Vagina (tissue), 2 donors: ENCODE data around the gene ARFGAP3. TPM values are rescaled to one million over a fixed set of nuclear protein-coding genes. Genes with fewer than 3 reads are reported as not detected.
A peak's percentile ranks its signal among the peaks of the same experiment; 100 is the strongest.

ENCODE experiments used
- DNase-seq, 2 donors: peaks; one replicate each; pipeline ENCODE4 v3.0.0-alpha.2; 2017; ENCODE audit errors: extremely low spot score in 2 of 2
- H3K27ac ChIP-seq: fragments of 200-600 bp; sonication (generic); one replicate; pipeline ENCODE4 v1.5.1; 2019
- H3K27me3 ChIP-seq: fragments of 200-600 bp; sonication (generic); one replicate; pipeline ENCODE4 v1.5.1; 2019
- H3K36me3 ChIP-seq, 2 donors: fragments of 200-600 bp; sonication (generic); one replicate each; pipeline ENCODE4 v1.5.1; 2017 to 2019
- H3K4me1 ChIP-seq: fragments of 200-600 bp; sonication (generic); one replicate; pipeline ENCODE4 v1.5.1; 2019
- H3K4me3 ChIP-seq, 2 donors: fragments of 200-600 bp; sonication (generic); 1 replicate in 1 of 2; 2 replicates in 1 of 2; pipeline ENCODE4 v1.5.1; 2016 to 2019
- H3K9me3 ChIP-seq: fragments of 200-600 bp; sonication (generic); one replicate; pipeline ENCODE4 v1.5.1; 2019
- POLR2A ChIP-seq, 2 donors: fragments of 450-650 bp; IDR thresholded peaks; one replicate each; pipeline ENCODE4 v1.6.1; 2017; ENCODE audit warnings: antibody characterized with exemption in 2 of 2, mild to moderate bottlenecking in 2 of 2, moderate library complexity in 2 of 2
- POLR2AphosphoS5 ChIP-seq, 2 donors: sonication (generic); formaldehyde crosslinking; IDR thresholded peaks; one replicate each; pipeline ENCODE4 v1.9.0; 2017; ENCODE audit warnings: antibody characterized with exemption in 2 of 2, mild to moderate bottlenecking in 2 of 2, low read depth in 1 of 2; ENCODE audit not compliant: insufficient read depth in 1 of 2
- intact Hi-C: fragments of 100-400 bp; cut with DNase I; formaldehyde crosslinking; loops from one replicate; pipeline ENCODE4 v1.15.1; 2023
- total RNA-seq: library from RNA; depleted of rRNA; stranded (reverse); fragments of >200 nt; gene quantifications from one replicate; pipeline ENCODE4 v1.2.3, GENCODE V29; 2016
- TF ChIP-seq, protein P1 (sequence below), 3 experiments: fragments of 450-650 bp in 2 of 3; fragments of 200-600 bp in 1 of 3; sonication (generic) in 1 of 3; IDR thresholded peaks; one replicate each; pipeline ENCODE4 v1.5.1; 2017 to 2019; ENCODE audit warnings: antibody characterized with exemption in 3 of 3, mild to moderate bottlenecking in 2 of 3, moderate library complexity in 2 of 3

ARFGAP3 gene
- total RNA-seq, 1 donor from 2014 or later: 28.0 TPM

DNA sequence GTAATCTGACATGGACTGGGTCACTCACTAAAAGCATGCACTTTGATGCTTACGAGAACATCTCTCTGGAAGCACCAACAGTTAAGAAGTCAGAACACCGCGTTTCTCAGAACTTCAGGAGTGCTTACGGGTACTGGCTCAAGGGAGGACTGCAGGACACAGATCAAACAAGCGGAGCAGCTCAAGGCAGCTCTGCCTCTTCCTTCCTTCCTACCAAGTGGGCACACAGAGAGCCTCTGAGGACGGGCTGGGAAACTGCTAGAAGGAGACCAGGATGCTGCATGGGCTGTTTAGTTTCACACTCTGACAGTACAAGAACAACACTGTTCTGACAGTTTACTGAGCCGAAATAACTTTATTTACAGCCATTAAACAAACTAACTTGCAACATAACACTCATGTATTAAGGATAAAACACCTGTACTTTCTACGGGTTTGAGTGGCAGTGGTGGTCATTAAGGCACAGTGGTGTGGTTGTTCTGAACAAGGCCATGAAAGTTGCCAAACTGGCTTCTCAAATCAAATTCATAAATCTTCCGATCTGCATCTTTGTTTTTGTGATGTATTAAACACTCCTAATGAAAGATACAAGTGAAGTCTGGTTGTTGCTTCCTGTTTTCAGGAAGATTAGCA is 37.5 kb downstream of the ARFGAP3 start:
- Histone ChIP-seq H3K27me3 (no peaks in the 10 kb centered on the region), H3K36me3 (peaks cover 0 to 34% of the 10 kb centered on the region in 2 donors), H3K27ac (peak overlapping the region; percentile 57), H3K9me3 (no peaks in the 10 kb centered on the region), H3K4me3 (no peak overlapping the region), H3K4me1 (peaks cover 16% of the 10 kb centered on the region)
- intact Hi-C loops: no loop called here
- TF ChIP-seq, protein P1, sequence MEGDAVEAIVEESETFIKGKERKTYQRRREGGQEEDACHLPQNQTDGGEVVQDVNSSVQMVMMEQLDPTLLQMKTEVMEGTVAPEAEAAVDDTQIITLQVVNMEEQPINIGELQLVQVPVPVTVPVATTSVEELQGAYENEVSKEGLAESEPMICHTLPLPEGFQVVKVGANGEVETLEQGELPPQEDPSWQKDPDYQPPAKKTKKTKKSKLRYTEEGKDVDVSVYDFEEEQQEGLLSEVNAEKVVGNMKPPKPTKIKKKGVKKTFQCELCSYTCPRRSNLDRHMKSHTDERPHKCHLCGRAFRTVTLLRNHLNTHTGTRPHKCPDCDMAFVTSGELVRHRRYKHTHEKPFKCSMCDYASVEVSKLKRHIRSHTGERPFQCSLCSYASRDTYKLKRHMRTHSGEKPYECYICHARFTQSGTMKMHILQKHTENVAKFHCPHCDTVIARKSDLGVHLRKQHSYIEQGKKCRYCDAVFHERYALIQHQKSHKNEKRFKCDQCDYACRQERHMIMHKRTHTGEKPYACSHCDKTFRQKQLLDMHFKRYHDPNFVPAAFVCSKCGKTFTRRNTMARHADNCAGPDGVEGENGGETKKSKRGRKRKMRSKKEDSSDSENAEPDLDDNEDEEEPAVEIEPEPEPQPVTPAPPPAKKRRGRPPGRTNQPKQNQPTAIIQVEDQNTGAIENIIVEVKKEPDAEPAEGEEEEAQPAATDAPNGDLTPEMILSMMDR (IDR thresholded peaks at IDR 0.05): no peak
- TF ChIP-seq POLR2AphosphoS5 (IDR thresholded peaks at IDR 0.05; ENCODE audit: insufficient read depth in 1 of 2, low read depth in 1 of 2) (no peak), POLR2A (IDR thresholded peaks at IDR 0.05) (no peak)
- DNase-seq: no peak

DNA sequence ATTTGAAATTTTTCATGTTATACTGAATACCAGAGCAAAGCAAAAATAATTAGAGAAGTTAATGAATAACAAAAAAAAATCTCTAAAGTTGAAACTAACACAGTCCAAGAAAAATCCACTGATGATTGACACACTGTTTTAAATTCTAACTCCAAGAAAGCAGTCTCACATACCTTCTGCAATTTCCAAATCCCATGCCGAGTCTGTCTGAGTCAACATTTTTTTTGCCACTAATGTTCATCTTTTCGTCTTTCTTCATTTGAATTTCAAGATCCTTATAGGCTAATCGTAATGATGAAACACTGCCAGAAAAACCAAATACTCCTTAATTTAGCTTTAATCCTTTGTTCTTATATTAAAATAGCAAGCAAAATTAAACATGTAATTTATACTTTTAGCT is 39.5 kb downstream of the ARFGAP3 start:
- Histone ChIP-seq H3K36me3 (peaks cover 0 to 32% of the 10 kb centered on the region in 2 donors), H3K27me3 (no peaks in the 10 kb centered on the region), H3K9me3 (no peaks in the 10 kb centered on the region), H3K4me1 (peaks cover 16% of the 10 kb centered on the region), H3K27ac (no peak overlapping the region), H3K4me3 (no peak overlapping the region)
- intact Hi-C loops: no loop called here
- no peak for TF ChIP-seq POLR2A (IDR thresholded peaks at IDR 0.05)
- no peak for DNase-seq

DNA sequence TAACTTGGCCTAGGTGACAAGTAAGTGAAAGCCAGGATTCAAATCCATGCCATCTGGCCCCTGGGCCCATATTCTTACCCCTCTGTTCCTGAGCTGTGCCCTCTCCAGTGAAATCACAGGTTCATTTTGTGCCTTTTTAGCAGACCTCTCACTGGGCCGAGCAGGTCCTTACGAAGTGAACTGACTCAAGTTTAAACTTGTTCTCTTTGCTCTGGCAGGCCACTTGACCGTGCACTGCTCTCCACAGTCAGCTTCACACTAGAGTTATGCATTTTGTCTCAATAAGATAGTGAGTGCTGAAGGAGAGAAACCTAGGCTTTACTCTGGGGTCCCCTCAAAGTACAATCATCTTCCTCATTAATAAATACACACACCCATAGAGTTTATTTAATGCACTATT is 40.7 kb downstream of the ARFGAP3 start:
- no peak for DNase-seq
- no peak overlapping the region for H3K27ac ChIP-seq
- intact Hi-C loops: no loop called here
- peaks cover 0 to 26% of the 10 kb centered on the region in 2 donors for H3K36me3 ChIP-seq
- peaks cover 16% of the 10 kb centered on the region for H3K4me1 ChIP-seq
- no peaks in the 10 kb centered on the region for H3K27me3 ChIP-seq
- no peak for TF ChIP-seq POLR2A (IDR thresholded peaks at IDR 0.05)
- no peak for TF ChIP-seq POLR2AphosphoS5 (IDR thresholded peaks at IDR 0.05; ENCODE audit: insufficient read depth in 1 of 2, low read depth in 1 of 2)
- TF ChIP-seq, protein P1 (IDR thresholded peaks at IDR 0.05): no peak
- no peak overlapping the region for H3K4me3 ChIP-seq
- H3K9me3 ChIP-seq: no peaks in the 10 kb centered on the region

DNA sequence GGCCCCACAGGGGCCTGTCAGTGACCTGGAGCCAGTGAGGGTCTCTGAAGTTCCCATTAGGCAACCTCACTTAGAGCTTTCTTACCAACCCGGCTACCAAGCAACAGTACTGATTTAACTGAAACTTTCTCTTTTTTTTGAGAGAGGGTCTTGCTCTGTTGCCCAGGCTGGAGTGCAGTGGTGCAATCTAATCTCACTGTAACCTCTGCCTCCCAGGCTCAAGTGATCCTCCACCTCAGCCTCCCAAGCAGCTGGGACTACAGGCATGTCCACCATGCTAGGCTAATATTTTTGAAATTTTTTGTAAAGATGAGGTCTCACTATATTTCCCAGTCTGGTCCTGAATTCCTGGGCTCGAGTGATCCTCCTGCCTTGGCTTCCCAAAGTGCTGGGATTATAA is 42.5 kb downstream of the ARFGAP3 start:
- intact Hi-C loops: no loop called here
- DNase-seq: no peak
- Histone ChIP-seq H3K27me3 (no peaks in the 10 kb centered on the region), H3K4me3 (no peak overlapping the region), H3K4me1 (peaks cover 5% of the 10 kb centered on the region), H3K9me3 (no peaks in the 10 kb centered on the region), H3K27ac (no peak overlapping the region), H3K36me3 (peaks cover 0 to 26% of the 10 kb centered on the region in 2 donors)
- no peak for TF ChIP-seq POLR2AphosphoS5 (IDR thresholded peaks at IDR 0.05; ENCODE audit: insufficient read depth in 1 of 2, low read depth in 1 of 2)
- TF ChIP-seq, protein P1 (IDR thresholded peaks at IDR 0.05): no peak
- TF ChIP-seq POLR2A (IDR thresholded peaks at IDR 0.05): no peak

DNA sequence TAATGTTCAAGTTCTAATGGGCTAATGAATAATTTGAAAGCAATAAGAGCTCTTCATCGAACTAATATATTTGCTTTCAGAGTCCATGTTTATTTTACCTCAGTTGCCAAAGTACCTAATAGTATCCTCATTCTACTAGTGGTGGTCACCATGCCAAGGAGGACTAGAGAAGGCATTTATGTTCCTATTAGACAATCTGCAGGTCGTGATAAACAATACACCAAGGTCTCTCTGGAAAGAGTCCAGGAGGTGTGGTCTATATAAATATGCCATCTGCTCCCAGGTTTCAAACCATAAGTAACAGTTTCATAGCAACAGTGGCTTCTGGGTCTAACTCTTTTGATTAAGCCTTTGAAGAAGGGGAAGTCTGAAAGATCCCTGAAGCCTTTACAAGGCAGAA is 42.9 kb downstream of the ARFGAP3 start:
- no peaks in the 10 kb centered on the region for H3K9me3 ChIP-seq
- intact Hi-C loops: no loop called here

More for the DNA sequence above, 42.9 kb downstream of the ARFGAP3 start:
- peaks cover under 1% of the 10 kb centered on the region for H3K4me1 ChIP-seq
- H3K36me3 ChIP-seq: peaks cover 0 to 26% of the 10 kb centered on the region in 2 donors
- H3K27ac ChIP-seq: no peak overlapping the region
- no peak for DNase-seq
- H3K4me3 ChIP-seq: no peak overlapping the region
- no peaks in the 10 kb centered on the region for H3K27me3 ChIP-seq
- no peak for TF ChIP-seq POLR2AphosphoS5 (IDR thresholded peaks at IDR 0.05; ENCODE audit: insufficient read depth in 1 of 2, low read depth in 1 of 2)
- TF ChIP-seq, protein P1 (IDR thresholded peaks at IDR 0.05): no peak
- TF ChIP-seq POLR2A (IDR thresholded peaks at IDR 0.05): no peak
